Neural cell (in vitro differentiated cells): ENCODE data around the gene IDNK. TPM values are rescaled to one million over a fixed set of nuclear protein-coding genes. Genes with fewer than 3 reads are reported as not detected.
A peak's percentile ranks its signal among the peaks of the same experiment; 100 is the strongest.

Source experiments
- H2AFZ ChIP-seq: fragments of 200-600, 300-800 bp; sonication (generic), shearing (Covaris generic); 2 replicates; pipeline ENCODE4 v1.6.0; 2014; ENCODE audit warnings: low read depth, mild to moderate bottlenecking, antibody characterized with exemption, low read length, moderate library complexity
- H3F3A ChIP-seq: fragments of 200-600 bp; shearing (Covaris generic); 2 replicates; pipeline ENCODE4 v1.6.1; 2016; ENCODE audit warnings: mild to moderate bottlenecking, moderate library complexity, mixed read lengths, antibody characterized with exemption, low read length; ENCODE audit not compliant: insufficient read depth, poor library complexity, severe bottlenecking
- H3K27ac ChIP-seq: fragments of 200-600, 300-800 bp; sonication (generic), shearing (Covaris generic); 2 replicates; pipeline ENCODE4 v1.5.1; 2014; ENCODE audit warnings: mild to moderate bottlenecking, low read length, moderate library complexity
- H3K27me3 ChIP-seq: fragments of 300-800, 200-600 bp; sonication (generic), shearing (Covaris generic); 2 replicates; pipeline ENCODE4 v1.6.0; 2014; ENCODE audit warnings: mild to moderate bottlenecking, low read depth, low read length, moderate library complexity; ENCODE audit not compliant: insufficient read depth
- H3K36me3 ChIP-seq: fragments of 300-800, 200-600 bp; sonication (generic), shearing (Covaris generic); 2 replicates; pipeline ENCODE4 v1.5.1; 2014; ENCODE audit warnings: mild to moderate bottlenecking, antibody characterized with exemption, low read length, moderate library complexity; ENCODE audit not compliant: insufficient read depth
- H3K4me2 ChIP-seq: fragments of 300-800, 200-600 bp; sonication (generic), shearing (Covaris generic); 2 replicates; pipeline ENCODE4 v1.6.0; 2014; ENCODE audit warnings: mild to moderate bottlenecking, low read length
- H3K4me3 ChIP-seq: fragments of 300-800, 200-600 bp; sonication (generic), shearing (Covaris generic); 2 replicates; pipeline ENCODE4 v1.5.1; 2014; ENCODE audit warnings: mild to moderate bottlenecking, low read length, moderate library complexity
- H3K79me2 ChIP-seq: fragments of 200-600 bp; shearing (Covaris generic); replicated peaks from 2 replicates; pipeline ENCODE4 v1.6.0; 2014; ENCODE audit warnings: mild to moderate bottlenecking, low read length, moderate library complexity; ENCODE audit not compliant: insufficient read depth
- H3K9ac ChIP-seq: fragments of 300-800, 200-600 bp; sonication (generic), shearing (Covaris generic); 2 replicates; pipeline ENCODE4 v1.6.1; 2016; ENCODE audit warnings: mild to moderate bottlenecking, low read length, mixed read lengths
- H3K9me2 ChIP-seq: fragments of 200-600 bp; shearing (Covaris generic); 2 replicates; pipeline ENCODE4 v1.6.1; 2016; ENCODE audit warnings: mild to moderate bottlenecking, low read length, mixed read lengths; ENCODE audit not compliant: insufficient read depth
- H3K9me3 ChIP-seq: fragments of 200-600, 300-800 bp; sonication (generic), shearing (Covaris generic); 2 replicates; pipeline ENCODE4 v1.6.1; 2016; ENCODE audit warnings: mild to moderate bottlenecking, mixed run types, low read length, moderate library complexity, mixed read lengths
- H4K20me1 ChIP-seq: fragments of 200-600 bp; shearing (Covaris generic); 2 replicates; pipeline ENCODE4 v1.6.1; 2016; ENCODE audit warnings: mild to moderate bottlenecking, mixed run types; ENCODE audit not compliant: insufficient read depth
- CTCF ChIP-seq: fragments of 450-650 bp; IDR thresholded peaks from 2 replicates; pipeline ENCODE4 v1.5.1; 2014; ENCODE audit warnings: antibody characterized with exemption, mild to moderate bottlenecking, moderate library complexity; ENCODE audit not compliant: poor library complexity, severe bottlenecking
- EP300 ChIP-seq: fragments of 450-650 bp; conservative IDR thresholded peaks from 2 replicates; pipeline ENCODE4 v1.6.1; 2014; ENCODE audit warnings: antibody characterized with exemption, mild to moderate bottlenecking, moderate library complexity; ENCODE audit not compliant: poor library complexity, severe bottlenecking
- EZH2 ChIP-seq: fragments of 200-600, 300-800 bp; shearing (Covaris generic), sonication (generic); IDR thresholded peaks from 2 replicates; pipeline ENCODE4 v1.6.1; 2014; ENCODE audit warnings: antibody characterized with exemption, low read length, borderline replicate concordance, mild to moderate bottlenecking; ENCODE audit not compliant: insufficient read depth, poor library complexity, severe bottlenecking
- MXI1 ChIP-seq: fragments of 450-650 bp; conservative IDR thresholded peaks from 2 replicates; pipeline ENCODE4 v1.6.1; 2014; ENCODE audit warnings: antibody characterized with exemption, mild to moderate bottlenecking; ENCODE audit not compliant: poor library complexity, severe bottlenecking
- POLR2AphosphoS5 ChIP-seq: IDR thresholded peaks from 2 replicates; pipeline ENCODE4 v1.6.1; 2012
- RAD21 ChIP-seq: fragments of 450-650 bp; conservative IDR thresholded peaks from 2 replicates; pipeline ENCODE4 v1.6.1; 2014; ENCODE audit warnings: antibody characterized with exemption, mild to moderate bottlenecking, moderate library complexity
- REST ChIP-seq: IDR thresholded peaks from 2 replicates; pipeline ENCODE4 v1.6.1; 2012; ENCODE audit warnings: borderline replicate concordance
- SMC3 ChIP-seq: fragments of 450-650 bp; conservative IDR thresholded peaks from 2 replicates; pipeline ENCODE4 v1.6.1; 2014; ENCODE audit warnings: antibody characterized with exemption, mild to moderate bottlenecking, moderate library complexity; ENCODE audit not compliant: poor library complexity
- TAF1 ChIP-seq: IDR thresholded peaks from 2 replicates; pipeline ENCODE4 v1.6.1; 2012; ENCODE audit warnings: low read depth
- polyA plus RNA-seq: library from polyadenylated mRNA; depleted of rRNA; stranded (reverse); fragments of >200 nt; gene quantifications from 2 replicates; pipeline ENCODE4 v1.2.3, GENCODE V29; 2014

IDNK gene
- polyA plus RNA-seq, 1 donor from 2014 or later = 7.5 TPM

GRCh38 chr9:83623679-83624076 is 735 bp downstream of the IDNK start:
- Histone ChIP-seq H3K79me2 (no peaks in the 10 kb centered on the region), H3K27me3 (peaks cover 5% of the 10 kb centered on the region), H3K4me3 (peak overlapping the region; percentile 71), H3K9me2 (no peaks in the 10 kb centered on the region), H3F3A (no peaks in the 10 kb centered on the region), H3K27ac (peak overlapping the region; percentile 31), H3K9ac (peak overlapping the region; percentile 73), H3K4me2 (peak overlapping the region; percentile 51), H2AFZ (peak overlapping the region; percentile 80), H3K9me3 (no peaks in the 10 kb centered on the region), H3K36me3 (no peaks in the 10 kb centered on the region), H4K20me1 (no peaks in the 10 kb centered on the region)
- TF ChIP-seq SMC3 (no peak), TAF1 (no peak), MXI1 (no peak), RAD21 (no peak)

- no peak overlapping the region for H3K4me3 ChIP-seq
- H3K9me2 ChIP-seq = no peaks in the 10 kb centered on the region
- peaks cover 3% of the 10 kb centered on the region for H3K36me3 ChIP-seq
- peaks cover 5% of the 10 kb centered on the region for H3K27me3 ChIP-seq
- no peak overlapping the region for H3K27ac ChIP-seq
- H3F3A ChIP-seq = no peaks in the 10 kb centered on the region
- no peak overlapping the region for H2AFZ ChIP-seq
- no peak overlapping the region for H3K9ac ChIP-seq
- TF ChIP-seq SMC3 (no peak), REST (no peak), CTCF (no peak), EZH2 (no peak), EP300 (no peak), POLR2AphosphoS5 (no peak), TAF1 (no peak)
- H3K4me2 ChIP-seq = no peak overlapping the region
- no peaks in the 10 kb centered on the region for H3K79me2 ChIP-seq
- H4K20me1 ChIP-seq = no peaks in the 10 kb centered on the region
- H3K9me3 ChIP-seq = no peaks in the 10 kb centered on the region
Measured at GRCh38 chr9:83625178-83625577, 2.2 kb downstream of the IDNK start.

GRCh38 chr9:83628540-83628939 is 5.6 kb downstream of the IDNK start:
- no peaks in the 10 kb centered on the region for H3K9me3 ChIP-seq
- peaks cover 3% of the 10 kb centered on the region for H3K36me3 ChIP-seq
- H3K9me2 ChIP-seq = no peaks in the 10 kb centered on the region
- no peaks in the 10 kb centered on the region for H3K27me3 ChIP-seq
- no peaks in the 10 kb centered on the region for H3F3A ChIP-seq
- no peak overlapping the region for H3K27ac ChIP-seq
- no peaks in the 10 kb centered on the region for H3K79me2 ChIP-seq
- no peak overlapping the region for H3K4me2 ChIP-seq
- no peaks in the 10 kb centered on the region for H4K20me1 ChIP-seq
- no peak overlapping the region for H2AFZ ChIP-seq
- no peak overlapping the region for H3K4me3 ChIP-seq
- H3K9ac ChIP-seq = no peak overlapping the region
- no peak for TF ChIP-seq RAD21
- no peak for TF ChIP-seq SMC3
- no peak for TF ChIP-seq EZH2
- TF ChIP-seq EP300 = no peak
- no peak for TF ChIP-seq POLR2AphosphoS5
